ENCODE results near the gene DNM2. TPM values are rescaled to one million over a fixed set of nuclear protein-coding genes. Genes with fewer than 3 reads are reported as not detected.

Gene DNM2
- total RNA-seq, 1 donor from 2014 or later, result 129 TPM

DNA sequence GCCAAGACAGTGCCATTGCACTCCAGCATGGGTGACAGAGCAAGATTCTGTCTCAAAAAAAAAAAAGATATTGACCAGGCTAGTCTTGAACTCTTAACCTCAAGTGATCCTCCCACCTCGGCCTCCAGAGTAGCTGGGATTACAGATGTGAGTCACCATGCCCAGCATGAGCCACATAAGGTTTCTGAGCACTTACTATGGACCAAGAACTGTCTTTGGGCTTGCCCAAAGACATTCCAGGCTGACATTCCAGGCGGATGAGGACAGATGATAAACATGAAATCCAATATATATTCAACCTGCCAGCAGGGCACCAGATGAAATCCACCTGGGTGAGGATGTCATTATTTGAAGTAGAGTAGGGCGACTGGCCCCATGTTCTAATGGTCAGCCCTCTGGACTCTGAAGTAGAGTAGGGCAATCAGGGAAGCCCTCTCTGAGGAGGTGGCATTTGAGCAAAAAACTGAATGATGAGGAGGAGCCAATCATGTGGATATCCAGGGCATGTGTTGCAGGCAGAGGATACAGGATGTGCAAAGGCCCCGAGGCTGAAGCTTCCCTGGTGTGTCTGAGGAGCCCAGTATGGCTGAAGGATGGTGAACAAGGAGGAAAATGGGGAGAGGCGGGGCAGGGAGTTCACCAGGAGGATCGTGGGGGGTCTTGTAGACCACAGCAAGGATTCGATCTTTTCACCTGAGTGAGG lies 134.4 kb downstream of the DNM2 start:
- H4K20me1 ChIP-seq (ENCODE audit: insufficient read depth, low read length), result no peaks in the 10 kb centered on the region
- no peaks in the 10 kb centered on the region for H3K9me3 ChIP-seq (ENCODE audit: insufficient read depth, low read depth, low read length)
- Mint-ChIP-seq H3K9me3 (ENCODE audit: unreplicated experiment) (peaks cover 2% of the 10 kb centered on the region), H3K4me1 (ENCODE audit: low read depth, unreplicated experiment) (no peaks in the 10 kb centered on the region), H3K27ac (ENCODE audit: unreplicated experiment) (peak overlapping the region; percentile 84), H3K36me3 (ENCODE audit: low read depth, unreplicated experiment) (peaks cover 4% of the 10 kb centered on the region), H3K27me3 (ENCODE audit: low read depth, unreplicated experiment) (peaks cover 7% of the 10 kb centered on the region), H3K4me3 (ENCODE audit: unreplicated experiment) (peak overlapping the region; percentile 40)
- no peak overlapping the region for H3K4me2 ChIP-seq (ENCODE audit: low read length)
- peak; percentile 47 for DNase-seq (ENCODE audit: low read depth)
- TF ChIP-seq EZH2 (IDR thresholded peaks at IDR 0.05; ENCODE audit: insufficient read depth, low read length), result no peak
- TF ChIP-seq, protein P1, sequence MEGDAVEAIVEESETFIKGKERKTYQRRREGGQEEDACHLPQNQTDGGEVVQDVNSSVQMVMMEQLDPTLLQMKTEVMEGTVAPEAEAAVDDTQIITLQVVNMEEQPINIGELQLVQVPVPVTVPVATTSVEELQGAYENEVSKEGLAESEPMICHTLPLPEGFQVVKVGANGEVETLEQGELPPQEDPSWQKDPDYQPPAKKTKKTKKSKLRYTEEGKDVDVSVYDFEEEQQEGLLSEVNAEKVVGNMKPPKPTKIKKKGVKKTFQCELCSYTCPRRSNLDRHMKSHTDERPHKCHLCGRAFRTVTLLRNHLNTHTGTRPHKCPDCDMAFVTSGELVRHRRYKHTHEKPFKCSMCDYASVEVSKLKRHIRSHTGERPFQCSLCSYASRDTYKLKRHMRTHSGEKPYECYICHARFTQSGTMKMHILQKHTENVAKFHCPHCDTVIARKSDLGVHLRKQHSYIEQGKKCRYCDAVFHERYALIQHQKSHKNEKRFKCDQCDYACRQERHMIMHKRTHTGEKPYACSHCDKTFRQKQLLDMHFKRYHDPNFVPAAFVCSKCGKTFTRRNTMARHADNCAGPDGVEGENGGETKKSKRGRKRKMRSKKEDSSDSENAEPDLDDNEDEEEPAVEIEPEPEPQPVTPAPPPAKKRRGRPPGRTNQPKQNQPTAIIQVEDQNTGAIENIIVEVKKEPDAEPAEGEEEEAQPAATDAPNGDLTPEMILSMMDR (IDR thresholded peaks at IDR 0.05; ENCODE audit: insufficient read depth, low read depth, low read length), result no peak
- no peak overlapping the region for H3K4me3 ChIP-seq (ENCODE audit: insufficient read depth, low read depth, low read length)
- H2AFZ ChIP-seq (ENCODE audit: low read depth, low read length), result no peak overlapping the region
- FAIRE-seq, result no peak
- no peaks in the 10 kb centered on the region for H3K27me3 ChIP-seq (ENCODE audit: insufficient read depth, low read length)
- H3K79me2 ChIP-seq (ENCODE audit: insufficient read depth, low read length), result no peaks in the 10 kb centered on the region
- H3K9ac ChIP-seq (ENCODE audit: low read length), result no peak overlapping the region
- no peak overlapping the region for H3K27ac ChIP-seq (ENCODE audit: low read depth, low read length)
- no peaks in the 10 kb centered on the region for H3K4me1 ChIP-seq (ENCODE audit: insufficient read depth, low read length)
- H3K36me3 ChIP-seq (ENCODE audit: insufficient read depth, low read length), result no peaks in the 10 kb centered on the region

DNA sequence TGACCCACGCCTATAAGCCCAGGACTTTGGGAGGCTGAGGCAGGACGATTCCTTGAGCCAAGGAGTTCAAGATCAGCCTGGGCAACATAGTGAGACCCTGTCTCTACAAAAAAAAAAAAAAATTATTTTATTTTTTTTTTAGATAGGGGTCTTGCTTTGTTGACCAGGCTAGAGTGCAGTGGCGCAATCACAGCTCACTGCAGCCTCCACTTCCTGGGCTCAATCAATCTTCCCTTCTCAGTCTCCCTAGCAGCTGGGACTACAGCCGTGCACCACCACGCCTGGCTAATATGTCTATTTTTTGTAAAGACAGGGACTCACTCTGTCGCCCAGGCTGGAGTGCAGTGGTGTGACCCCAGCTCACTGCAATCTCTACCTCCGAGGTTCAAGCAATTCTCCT lies 135.1 kb downstream of the DNM2 start:
- no peaks in the 10 kb centered on the region for H3K4me1 Mint-ChIP-seq (ENCODE audit: low read depth, unreplicated experiment)
- Histone ChIP-seq H4K20me1 (ENCODE audit: insufficient read depth, low read length) (no peaks in the 10 kb centered on the region), H3K4me2 (ENCODE audit: low read length) (no peak overlapping the region), H3K79me2 (ENCODE audit: insufficient read depth, low read length) (no peaks in the 10 kb centered on the region), H3K27me3 (ENCODE audit: insufficient read depth, low read length) (no peaks in the 10 kb centered on the region), H3K9me3 (ENCODE audit: insufficient read depth, low read depth, low read length) (no peaks in the 10 kb centered on the region), H3K9ac (ENCODE audit: low read length) (no peak overlapping the region), H2AFZ (ENCODE audit: low read depth, low read length) (no peak overlapping the region), H3K36me3 (ENCODE audit: insufficient read depth, low read length) (no peaks in the 10 kb centered on the region), H3K4me1 (ENCODE audit: insufficient read depth, low read length) (no peaks in the 10 kb centered on the region), H3K4me3 (ENCODE audit: insufficient read depth, low read depth, low read length) (no peak overlapping the region), H3K27ac (ENCODE audit: low read depth, low read length) (no peak overlapping the region)
- no peak for TF ChIP-seq EZH2 (IDR thresholded peaks at IDR 0.05; ENCODE audit: insufficient read depth, low read length)
- TF ChIP-seq, protein P1 (IDR thresholded peaks at IDR 0.05; ENCODE audit: insufficient read depth, low read depth, low read length), result no peak
- H3K4me3 Mint-ChIP-seq (ENCODE audit: unreplicated experiment), result no peak overlapping the region
- peaks cover 4% of the 10 kb centered on the region for H3K36me3 Mint-ChIP-seq (ENCODE audit: low read depth, unreplicated experiment)
- no peak for DNase-seq (ENCODE audit: low read depth)
- peaks cover 6% of the 10 kb centered on the region for H3K27me3 Mint-ChIP-seq (ENCODE audit: low read depth, unreplicated experiment)
- no peaks in the 10 kb centered on the region for H3K9me3 Mint-ChIP-seq (ENCODE audit: unreplicated experiment)
- H3K27ac Mint-ChIP-seq (ENCODE audit: unreplicated experiment), result no peak overlapping the region
- no peak for FAIRE-seq

All from astrocyte (in vitro differentiated cells and primary cell).